IMR-90 (cell line): Measurements from ENCODE around the gene INO80E. TPM values are rescaled to one million over a fixed set of nuclear protein-coding genes. Genes with fewer than 3 reads are reported as not detected.

Experiments
- ATAC-seq: fragments of 200-7000 bp; cut with Tn5 transposase; 2 replicates; pipeline ENCODE4 v1.9.1; 2020; ENCODE audit warnings: low read depth, mild to moderate bottlenecking, moderate library complexity
- BruUV-seq: library from RNA; stranded (reverse); fragments of 400-500 nt; replicated peaks from 2 replicates; lab custom pipeline; 2021; lab: Mats Ljungman, UMichigan
- CTCF ChIA-PET: fragments of 300-600 bp; formaldehyde crosslinking; extraction: SDS; loops from one replicate; lab custom pipeline; 2021; ENCODE audit warnings: antibody characterized with exemption; lab: Yijun Ruan, JAX
- POLR2A ChIA-PET: fragments of 300-600 bp; sonication (Branson Sonifier 250); formaldehyde crosslinking; loops from one replicate; lab custom pipeline; 2022; ENCODE audit warnings: antibody characterized with exemption; ENCODE audit not compliant: unreplicated experiment; lab: Charles Lee
- DNase-seq: peaks from one replicate; pipeline ENCODE4 v3.0.0; 2013
- H2AFZ ChIP-seq: replicated peaks from 2 replicates; pipeline ENCODE3; 2013; ENCODE audit warnings: low read length, mild to moderate bottlenecking; ENCODE audit not compliant: poor library complexity
- H2AK5ac ChIP-seq: 2 replicates; pipeline ENCODE4 v1.6.1; 2013; ENCODE audit warnings: low read depth, low read length, inconsistent platforms
- H2AK9ac ChIP-seq: replicated peaks from 2 replicates; pipeline ENCODE3; 2013; ENCODE audit warnings: mild to moderate bottlenecking, low read depth, low read length, moderate library complexity; ENCODE audit not compliant: poor library complexity
- H2BK120ac ChIP-seq: 2 replicates; pipeline ENCODE4 v1.6.1; 2013; ENCODE audit warnings: low read depth, low read length, inconsistent platforms
- H2BK15ac ChIP-seq: 3 replicates; pipeline ENCODE4 v1.6.1; 2013; ENCODE audit warnings: low read depth, low read length, inconsistent platforms
- H2BK20ac ChIP-seq: 2 replicates; pipeline ENCODE4 v1.6.1; 2013; ENCODE audit warnings: low read depth, mild to moderate bottlenecking, inconsistent platforms, low read length, moderate library complexity
- H2BK5ac ChIP-seq: 2 replicates; pipeline ENCODE4 v1.6.1; 2013; ENCODE audit warnings: mild to moderate bottlenecking, low read depth, low read length, inconsistent platforms; ENCODE audit not compliant: poor library complexity, severe bottlenecking
- H3K14ac ChIP-seq: replicated peaks from 2 replicates; pipeline ENCODE4 v1.6.1; 2013; ENCODE audit warnings: low read depth, low read length, inconsistent platforms
- H3K18ac ChIP-seq: 2 replicates; pipeline ENCODE4 v1.6.1; 2013; ENCODE audit warnings: low read depth, low read length, control low read depth
- H3K23ac ChIP-seq: 2 replicates; pipeline ENCODE4 v1.6.1; 2013; ENCODE audit warnings: low read depth, low read length, inconsistent platforms
- H3K27ac ChIP-seq: 2 replicates; pipeline ENCODE4 v1.5.1; 2013; ENCODE audit warnings: mild to moderate bottlenecking, control low read depth, low read length; ENCODE audit not compliant: insufficient read depth
- H3K27me3 ChIP-seq: 2 replicates; pipeline ENCODE4 v1.6.1; 2013; ENCODE audit warnings: low read length; ENCODE audit not compliant: control insufficient read depth, insufficient read depth
- H3K36me3 ChIP-seq: 2 replicates; pipeline ENCODE4 v1.6.1; 2013; ENCODE audit warnings: low read length, mixed read lengths; ENCODE audit not compliant: control insufficient read depth, insufficient read depth
- H3K4ac ChIP-seq: 2 replicates; pipeline ENCODE4 v1.6.1; 2013; ENCODE audit warnings: low read depth, low read length, inconsistent platforms
- H3K4me1 ChIP-seq: 2 replicates; pipeline ENCODE4 v1.6.1; 2013; ENCODE audit warnings: low read length, mixed read lengths; ENCODE audit not compliant: control insufficient read depth, insufficient read depth
- H3K4me2 ChIP-seq: 2 replicates; pipeline ENCODE4 v1.6.1; 2013; ENCODE audit warnings: low read depth, mild to moderate bottlenecking, control low read depth, low read length, moderate library complexity
- H3K4me3 ChIP-seq: 2 replicates; pipeline ENCODE4 v1.5.1; 2013; ENCODE audit warnings: low read depth, mild to moderate bottlenecking, control low read depth, low read length, moderate library complexity; ENCODE audit not compliant: insufficient read depth
- H3K56ac ChIP-seq: 2 replicates; pipeline ENCODE4 v1.6.1; 2013; ENCODE audit warnings: low read length, inconsistent platforms; ENCODE audit not compliant: insufficient read depth; ENCODE audit errors: extremely low read depth
- H3K79me1 ChIP-seq, 2 experiments: 2 replicates each; pipeline ENCODE4 v1.6.1; 2013; ENCODE audit warnings: low read length in 2 of 2, inconsistent platforms in 1 of 2, low read depth in 1 of 2
- H3K9ac ChIP-seq: 2 replicates; pipeline ENCODE4 v1.6.1; 2013; ENCODE audit warnings: low read depth, low read length, control low read depth
- H3K9me1 ChIP-seq: 2 replicates; pipeline ENCODE4 v1.6.1; 2013; ENCODE audit warnings: low read length, inconsistent platforms; ENCODE audit not compliant: insufficient read depth
- H3K9me3 ChIP-seq: 2 replicates; pipeline ENCODE4 v1.6.1; 2013; ENCODE audit warnings: low read length; ENCODE audit not compliant: control insufficient read depth, insufficient read depth
- H4K20me1 ChIP-seq: 2 replicates; pipeline ENCODE4 v1.6.1; 2013; ENCODE audit warnings: low read length, inconsistent platforms; ENCODE audit not compliant: insufficient read depth
- H4K5ac ChIP-seq: 2 replicates; pipeline ENCODE4 v1.6.1; 2013; ENCODE audit warnings: mild to moderate bottlenecking, low read depth, low read length, control low read depth
- H4K8ac ChIP-seq, 2 experiments: 2 replicates each; pipeline ENCODE4 v1.6.1; 2013; ENCODE audit warnings: low read depth in 2 of 2, low read length in 2 of 2, control low read depth in 1 of 2, inconsistent platforms in 1 of 2
- H4K91ac ChIP-seq: 2 replicates; pipeline ENCODE4 v1.6.1; 2013; ENCODE audit warnings: low read depth, low read length, inconsistent platforms; ENCODE audit not compliant: insufficient read depth
- CEBPB ChIP-seq: IDR thresholded peaks from 2 replicates; pipeline ENCODE4 v1.6.1; 2012; ENCODE audit warnings: low read depth, low read length, improper control_type of control experiment
- CHD1 ChIP-seq: IDR thresholded peaks from 2 replicates; pipeline ENCODE4 v1.6.1; 2012; ENCODE audit warnings: low read depth, low read length, improper control_type of control experiment
- MAFK ChIP-seq: IDR thresholded peaks from 2 replicates; pipeline ENCODE4 v1.6.1; 2012; ENCODE audit warnings: low read depth, low read length, improper control_type of control experiment
- MXI1 ChIP-seq: IDR thresholded peaks from 2 replicates; pipeline ENCODE4 v1.6.1; 2012; ENCODE audit warnings: low read depth, mild to moderate bottlenecking, low read length, moderate library complexity, borderline replicate concordance
- POLR2A ChIP-seq: IDR thresholded peaks from 2 replicates; pipeline ENCODE4 v1.6.1; 2012; ENCODE audit warnings: mild to moderate bottlenecking, low read depth, low read length
- WGBS, 2 experiments: methylation state at CpG; one replicate each; pipeline versions ENCODE4 v1.1.5 to v1.1.7; 2013; ENCODE audit warnings: missing lambda C conversion rate in 2 of 2; ENCODE audit not compliant: insufficient read length in 1 of 2; ENCODE audit errors: extremely low coverage in 2 of 2; 5-methylcytosine and 5-hydroxymethylcytosine counted together
- dilution Hi-C: fragments of 300-500 bp; cut with HindIII; formaldehyde crosslinking; loops from one replicate; pipeline ENCODE4 v1.14.3; 2018; ENCODE audit warnings: low sequenced_read_pairs; ENCODE audit not compliant: unreplicated experiment
- in situ Hi-C: fragments of 300-500 bp; cut with MboI; formaldehyde crosslinking; loops from 3 replicates; pipeline ENCODE4 v1.14.3; 2019; ENCODE audit warnings: low sequenced_read_pairs, inconsistent platforms, mixed read lengths
- intact Hi-C: fragments of 100-400 bp; cut with micrococcal nuclease; formaldehyde crosslinking; loops from 2 replicates; pipeline ENCODE4 v1.10.0; 2022
- polyA plus RNA-seq, 3 experiments: library from polyadenylated mRNA; depleted of rRNA; stranded (reverse); fragments of >200 nt; gene quantifications; 2 replicates each; pipeline ENCODE4 v1.2.3, GENCODE V29; 2012; ENCODE audit warnings: low replicate concordance in 1 of 3
- total RNA-seq: library from RNA; depleted of rRNA; stranded (reverse); fragments of >200 nt; gene quantifications from 2 replicates; pipeline ENCODE4 v1.2.3, GENCODE V29; 2012
- TF ChIP-seq, protein P1 (sequence below): fragments of 150-350 bp; IDR thresholded peaks from 2 replicates; pipeline ENCODE4 v1.6.1; 2016; ENCODE audit warnings: low read depth, mild to moderate bottlenecking, low read length, moderate library complexity, borderline replicate concordance
- TF ChIP-seq, protein P2 (sequence below): fragments of 150-350 bp; IDR thresholded peaks from 2 replicates; pipeline ENCODE4 v1.6.1; 2017; ENCODE audit warnings: mild to moderate bottlenecking, antibody characterized with exemption, low read length, low read depth

INO80E gene
- total and polyA plus RNA-seq, 2 of the 4 experiments (the other 2 are of a cell fraction) = 40.9 to 42.1 TPM

DNA sequence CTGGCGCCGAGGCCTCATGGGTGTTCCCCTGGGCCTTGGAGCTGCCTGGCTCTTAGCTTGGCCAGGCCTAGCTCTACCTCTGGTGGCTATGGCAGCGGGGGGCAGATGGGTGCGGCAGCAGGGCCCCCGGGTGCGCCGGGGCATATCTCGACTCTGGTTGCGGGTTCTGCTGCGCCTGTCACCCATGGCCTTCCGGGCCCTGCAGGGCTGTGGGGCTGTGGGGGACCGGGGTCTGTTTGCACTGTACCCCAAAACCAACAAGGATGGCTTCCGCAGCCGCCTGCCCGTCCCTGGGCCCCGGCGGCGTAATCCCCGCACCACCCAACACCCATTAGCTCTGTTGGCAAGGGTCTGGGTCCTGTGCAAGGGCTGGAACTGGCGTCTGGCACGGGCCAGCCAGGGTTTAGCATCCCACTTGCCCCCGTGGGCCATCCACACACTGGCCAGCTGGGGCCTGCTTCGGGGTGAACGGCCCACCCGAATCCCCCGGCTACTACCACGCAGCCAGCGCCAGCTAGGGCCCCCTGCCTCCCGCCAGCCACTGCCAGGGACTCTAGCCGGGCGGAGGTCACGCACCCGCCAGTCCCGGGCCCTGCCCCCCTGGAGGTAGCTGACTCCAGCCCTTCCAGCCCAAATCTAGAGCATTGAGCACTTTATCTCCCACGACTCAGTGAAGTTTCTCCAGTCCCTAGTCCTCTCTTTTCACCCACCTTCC lies 8.5 kb upstream of the INO80E start:
- POLR2A ChIA-PET = no interaction called here
- Histone ChIP-seq H3K36me3 (peaks cover 75% of the 10 kb centered on the region), H2BK120ac (no peak overlapping the region), H3K4me1 (no peaks in the 10 kb centered on the region), H3K4me2 (no peak overlapping the region), H3K27me3 (no peaks in the 10 kb centered on the region), H2AK5ac (no peak overlapping the region), H3K14ac (no peak overlapping the region), H3K27ac (no peak overlapping the region), H2BK20ac (no peak overlapping the region), H3K4ac (no peak overlapping the region), H3K9ac (no peak overlapping the region), H2BK5ac (no peak overlapping the region), H3K9me1 (no peaks in the 10 kb centered on the region), H3K18ac (no peak overlapping the region), H3K9me3 (no peaks in the 10 kb centered on the region), H4K20me1 (no peaks in the 10 kb centered on the region; the same call in 1 of the 2 replicates), H2BK15ac (no peak overlapping the region), H3K56ac (no peak overlapping the region), H4K8ac (no peak overlapping the region), H2AK9ac (no peak overlapping the region), H3K4me3 (no peak overlapping the region), H4K5ac (no peak overlapping the region), H3K79me1 (peaks cover 0 to 9% of the 10 kb centered on the region in 2 experiments; a peak in 1 of 4 replicates), H4K91ac (no peak overlapping the region), H3K23ac (no peak overlapping the region), H2AFZ (peak overlapping the region; percentile 33)
- ATAC-seq = no peak
- no peak for DNase-seq
- in situ Hi-C loops (no loop called here), dilution Hi-C loops (no loop called here), intact Hi-C loops (no loop called here)
- CTCF ChIA-PET = no interaction called here
- 92% methylated on average over 22 of the region's 35 CpGs; no CpG with 5 or more reads in 1 of the 2 experiments for WGBS, 2 experiments
- no TSS peak for BruUV-seq
- TF ChIP-seq, protein P1, sequence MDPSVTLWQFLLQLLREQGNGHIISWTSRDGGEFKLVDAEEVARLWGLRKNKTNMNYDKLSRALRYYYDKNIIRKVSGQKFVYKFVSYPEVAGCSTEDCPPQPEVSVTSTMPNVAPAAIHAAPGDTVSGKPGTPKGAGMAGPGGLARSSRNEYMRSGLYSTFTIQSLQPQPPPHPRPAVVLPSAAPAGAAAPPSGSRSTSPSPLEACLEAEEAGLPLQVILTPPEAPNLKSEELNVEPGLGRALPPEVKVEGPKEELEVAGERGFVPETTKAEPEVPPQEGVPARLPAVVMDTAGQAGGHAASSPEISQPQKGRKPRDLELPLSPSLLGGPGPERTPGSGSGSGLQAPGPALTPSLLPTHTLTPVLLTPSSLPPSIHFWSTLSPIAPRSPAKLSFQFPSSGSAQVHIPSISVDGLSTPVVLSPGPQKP = no peak
- TF ChIP-seq, protein P2, sequence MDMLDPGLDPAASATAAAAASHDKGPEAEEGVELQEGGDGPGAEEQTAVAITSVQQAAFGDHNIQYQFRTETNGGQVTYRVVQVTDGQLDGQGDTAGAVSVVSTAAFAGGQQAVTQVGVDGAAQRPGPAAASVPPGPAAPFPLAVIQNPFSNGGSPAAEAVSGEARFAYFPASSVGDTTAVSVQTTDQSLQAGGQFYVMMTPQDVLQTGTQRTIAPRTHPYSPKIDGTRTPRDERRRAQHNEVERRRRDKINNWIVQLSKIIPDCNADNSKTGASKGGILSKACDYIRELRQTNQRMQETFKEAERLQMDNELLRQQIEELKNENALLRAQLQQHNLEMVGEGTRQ = no peak
- TF ChIP-seq MAFK = no peak
- TF ChIP-seq CHD1 = no peak
- TF ChIP-seq CEBPB = no peak
- TF ChIP-seq MXI1 = no peak
- no peak for TF ChIP-seq POLR2A
